HG03025 (cell line): ENCODE measurements around the gene USP26.
"Not testable (repeated sequence)": the region's sequence is repeated elsewhere in the genome, so short reads cannot be mapped to it uniquely, and the experiment has no call there.

ENCODE experiments used
- ATAC-seq: cut with Tn5 transposase; IDR thresholded peaks from one replicate; pipeline ENCODE4 v1.9.1; 2021; ENCODE audit warnings: mild to moderate bottlenecking, moderate library complexity; ENCODE audit not compliant: unreplicated experiment, low FRiP score

USP26 gene, protein sequence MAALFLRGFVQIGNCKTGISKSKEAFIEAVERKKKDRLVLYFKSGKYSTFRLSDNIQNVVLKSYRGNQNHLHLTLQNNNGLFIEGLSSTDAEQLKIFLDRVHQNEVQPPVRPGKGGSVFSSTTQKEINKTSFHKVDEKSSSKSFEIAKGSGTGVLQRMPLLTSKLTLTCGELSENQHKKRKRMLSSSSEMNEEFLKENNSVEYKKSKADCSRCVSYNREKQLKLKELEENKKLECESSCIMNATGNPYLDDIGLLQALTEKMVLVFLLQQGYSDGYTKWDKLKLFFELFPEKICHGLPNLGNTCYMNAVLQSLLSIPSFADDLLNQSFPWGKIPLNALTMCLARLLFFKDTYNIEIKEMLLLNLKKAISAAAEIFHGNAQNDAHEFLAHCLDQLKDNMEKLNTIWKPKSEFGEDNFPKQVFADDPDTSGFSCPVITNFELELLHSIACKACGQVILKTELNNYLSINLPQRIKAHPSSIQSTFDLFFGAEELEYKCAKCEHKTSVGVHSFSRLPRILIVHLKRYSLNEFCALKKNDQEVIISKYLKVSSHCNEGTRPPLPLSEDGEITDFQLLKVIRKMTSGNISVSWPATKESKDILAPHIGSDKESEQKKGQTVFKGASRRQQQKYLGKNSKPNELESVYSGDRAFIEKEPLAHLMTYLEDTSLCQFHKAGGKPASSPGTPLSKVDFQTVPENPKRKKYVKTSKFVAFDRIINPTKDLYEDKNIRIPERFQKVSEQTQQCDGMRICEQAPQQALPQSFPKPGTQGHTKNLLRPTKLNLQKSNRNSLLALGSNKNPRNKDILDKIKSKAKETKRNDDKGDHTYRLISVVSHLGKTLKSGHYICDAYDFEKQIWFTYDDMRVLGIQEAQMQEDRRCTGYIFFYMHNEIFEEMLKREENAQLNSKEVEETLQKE

DNA sequence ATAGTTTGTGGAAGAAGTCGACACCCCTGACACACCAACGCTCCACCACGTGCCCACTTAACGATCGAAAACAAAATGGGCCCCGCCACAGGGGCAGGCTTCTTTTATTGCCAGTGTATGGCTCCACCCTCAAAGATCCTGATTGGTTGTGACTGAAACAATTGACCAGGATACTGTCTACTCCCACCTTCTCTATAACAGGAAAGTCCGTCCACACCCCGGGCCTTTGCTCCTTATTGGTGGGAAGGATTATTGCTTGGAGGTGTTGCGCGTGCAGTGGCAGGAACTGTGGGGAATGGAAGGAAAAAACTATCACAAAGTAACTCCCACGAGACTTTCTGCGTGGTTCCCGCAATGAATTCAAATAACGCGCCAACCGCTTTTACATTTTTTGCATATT, at the start of gene USP26:
USP26 (minus strand) TSS at position 79 of the 400 bp plus-strand sequence. CDS start 68,889 bp downstream, outside the sequence.
- no peak for ATAC-seq

DNA sequence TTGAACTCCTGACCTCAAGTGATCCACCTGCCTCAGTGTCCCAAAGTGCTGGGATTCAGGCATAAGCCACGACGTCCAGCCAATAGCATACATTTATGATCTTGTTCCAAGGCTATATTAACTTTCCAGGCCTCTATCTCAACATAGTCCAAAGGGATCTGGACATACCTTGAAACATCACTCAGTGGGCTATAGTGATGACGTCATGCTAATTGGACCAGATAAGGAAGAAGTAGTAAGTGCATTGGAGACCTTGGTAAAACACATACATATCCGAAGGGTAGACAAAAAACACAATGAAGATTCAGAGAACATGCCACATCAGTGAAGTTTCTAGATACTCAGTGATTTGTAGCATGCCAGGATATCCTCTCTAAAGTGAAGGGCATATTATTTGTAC, 37.4 kb upstream of the USP26 start:
- ATAC-seq, result no peak

DNA sequence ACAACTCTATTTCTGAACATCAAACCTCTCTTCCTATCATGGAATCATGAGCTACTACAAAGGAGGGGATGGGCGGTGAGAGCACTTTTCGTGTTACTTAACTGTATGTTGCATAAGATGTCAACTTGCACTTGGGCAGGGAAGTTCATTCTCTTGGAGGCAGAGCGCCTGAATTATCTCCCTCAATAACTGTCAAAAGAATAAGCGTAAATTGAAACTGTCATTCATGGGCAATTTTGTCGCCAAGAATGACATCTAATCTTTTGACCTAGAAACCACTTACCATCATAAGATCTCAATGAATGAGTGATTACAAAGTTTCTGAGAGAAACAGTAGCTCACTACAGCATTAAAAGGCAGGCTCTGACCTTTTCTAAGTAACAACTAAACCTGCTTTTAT, 23.5 kb upstream of the USP26 start:
- no peak for ATAC-seq

DNA sequence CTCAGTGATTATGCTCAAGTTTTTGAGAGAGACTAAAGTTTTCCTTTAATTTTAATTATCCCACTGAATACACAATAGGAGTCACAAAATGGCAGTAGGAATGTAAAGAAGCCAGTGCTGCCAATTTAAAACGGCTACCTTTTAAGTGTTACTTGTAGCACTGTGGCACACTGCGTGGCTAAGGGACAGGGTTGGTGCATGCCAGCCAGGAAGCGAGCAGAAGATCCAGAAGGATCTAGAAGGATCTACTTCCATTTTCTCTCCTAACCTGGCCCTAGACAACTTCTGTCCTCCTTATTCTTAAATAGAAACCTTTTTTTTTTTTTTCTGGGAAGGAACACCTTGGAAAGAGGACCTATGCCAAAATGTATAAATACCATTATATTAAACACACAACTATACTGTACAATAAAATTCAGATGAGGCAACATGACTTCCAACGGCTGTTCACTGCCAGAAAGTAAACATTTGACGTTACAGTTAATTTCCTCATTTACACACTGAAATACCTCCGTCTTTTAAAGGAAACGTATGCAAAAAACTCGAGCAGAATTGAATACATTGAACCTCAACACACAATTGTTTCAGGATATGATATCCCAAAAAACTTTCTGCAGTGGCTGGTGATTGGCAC, 2.7 kb downstream of the USP26 start:
- ATAC-seq, result no peak

DNA sequence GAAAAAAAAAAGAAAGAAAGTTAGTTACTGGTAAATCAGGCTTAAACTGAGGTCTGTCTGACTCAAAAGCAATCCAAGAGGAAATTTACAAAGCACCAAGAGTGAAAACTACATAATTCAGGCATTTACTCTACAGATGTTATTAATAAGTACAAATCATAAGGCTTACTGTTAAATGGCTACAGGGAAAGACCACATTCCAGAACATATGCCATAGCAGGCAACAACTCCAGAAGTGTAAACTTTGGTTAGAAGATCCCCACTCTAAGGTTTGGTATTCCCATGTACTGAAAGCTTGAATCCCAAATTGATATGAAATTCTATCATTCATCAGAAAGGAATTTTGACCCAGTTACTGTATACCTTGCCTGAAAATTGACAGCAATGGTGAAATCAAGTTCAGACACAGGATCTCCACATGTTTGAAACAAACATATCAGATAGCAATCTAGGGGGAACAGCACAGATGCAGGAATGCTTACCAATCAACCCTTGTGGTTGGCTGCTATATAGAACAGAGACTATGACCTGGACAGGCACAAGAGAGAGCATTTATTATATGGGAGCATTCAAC, 6.6 kb downstream of the USP26 start:
- no peak for ATAC-seq

DNA sequence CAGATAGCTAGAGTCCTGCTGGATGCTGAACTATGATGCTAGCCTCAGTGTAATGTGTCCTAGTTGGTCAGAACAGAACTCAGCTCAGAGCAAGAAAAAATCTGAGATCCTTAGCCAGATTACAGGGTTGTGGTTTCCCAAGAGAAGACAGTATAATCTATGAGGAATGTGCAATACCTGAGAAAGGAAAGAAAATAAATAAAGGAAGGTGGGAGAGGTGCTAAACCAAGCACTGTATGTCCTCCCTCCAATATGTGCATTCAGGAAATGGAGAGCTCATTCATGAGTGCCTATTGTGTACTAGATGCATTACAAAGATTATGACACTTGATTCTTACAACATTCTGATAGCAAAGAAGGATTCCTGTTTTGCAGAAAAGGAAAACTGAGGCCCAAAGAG, 7.5 kb downstream of the USP26 start:
- ATAC-seq, result no peak

DNA sequence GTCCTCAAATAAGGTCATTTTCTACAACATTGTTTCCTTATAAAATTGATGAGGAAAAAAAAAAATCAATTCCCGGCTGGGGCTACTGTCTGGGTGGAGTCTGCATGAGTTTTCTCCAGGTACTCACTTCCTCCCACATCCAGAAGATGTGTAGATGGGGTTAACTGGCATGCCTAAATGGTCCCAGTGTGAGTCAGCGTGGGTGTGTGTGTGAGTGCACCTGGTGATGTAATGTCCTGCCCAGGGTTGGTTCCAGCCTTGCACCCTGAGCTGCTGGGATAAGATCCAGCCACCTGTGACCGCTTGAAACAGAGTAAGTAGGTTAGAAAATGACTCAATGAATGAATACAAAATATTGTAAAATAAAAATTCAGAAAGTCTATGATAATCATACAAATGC, 11.1 kb downstream of the USP26 start:
- ATAC-seq, result no peak

DNA sequence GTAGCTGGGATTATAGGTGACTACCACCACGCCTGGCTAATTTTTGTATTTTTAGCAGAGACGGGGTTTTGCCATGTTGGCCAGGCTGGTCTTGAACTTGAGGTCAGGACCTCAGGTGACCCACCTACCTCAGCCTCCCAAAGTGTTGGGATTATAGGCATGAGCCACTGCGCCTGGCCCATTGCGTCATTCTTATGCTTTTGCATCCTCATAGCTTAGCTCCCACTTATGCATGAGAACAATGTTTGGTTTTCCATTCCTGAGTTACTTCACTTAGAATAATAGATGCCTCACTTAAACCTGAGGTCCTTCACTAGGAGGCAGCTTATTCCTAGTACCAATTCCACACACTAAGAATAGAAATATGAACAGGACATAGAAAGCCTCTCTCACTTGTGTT, 11.9 kb downstream of the USP26 start:
- not testable (repeated sequence) for ATAC-seq

DNA sequence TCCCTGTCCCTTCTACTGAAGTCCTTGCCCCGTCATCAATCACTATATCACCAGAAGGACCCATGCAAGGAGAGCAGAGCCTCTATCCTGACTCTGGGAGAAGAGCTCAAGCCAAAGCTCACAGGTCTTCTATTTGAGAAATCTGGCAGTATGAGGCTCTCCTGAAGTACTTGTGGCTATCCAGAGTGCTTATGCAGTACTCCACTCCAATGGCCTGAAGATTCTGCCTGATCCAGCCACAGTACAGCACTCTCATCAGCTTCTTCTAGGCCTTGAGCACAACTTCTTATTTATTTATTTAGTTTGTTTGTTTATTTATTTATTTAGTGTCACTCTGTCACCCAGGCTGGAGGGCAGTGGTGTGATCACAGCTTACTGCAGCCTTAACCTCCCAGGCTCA, 13.0 kb downstream of the USP26 start:
- ATAC-seq, result no peak

DNA sequence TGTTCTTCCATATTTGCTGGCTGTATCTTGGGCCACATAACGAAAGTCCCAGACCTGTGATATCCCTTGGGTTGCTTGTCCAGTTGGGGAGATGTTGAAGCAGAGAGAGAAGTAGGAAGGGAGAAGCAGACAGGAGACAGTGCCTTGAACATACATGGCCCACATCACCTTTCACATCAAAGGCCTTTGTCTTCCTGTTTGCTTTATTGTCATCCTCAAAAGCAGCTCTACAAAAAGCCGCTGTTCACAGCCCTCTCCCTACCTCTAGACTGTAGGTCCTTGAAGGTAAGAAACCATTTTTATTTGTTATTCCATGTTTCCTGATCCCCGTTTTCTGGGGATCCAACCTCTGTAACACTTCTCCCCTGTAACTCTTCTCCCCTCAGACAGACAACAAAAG, 14.9 kb downstream of the USP26 start:
- no peak for ATAC-seq

DNA sequence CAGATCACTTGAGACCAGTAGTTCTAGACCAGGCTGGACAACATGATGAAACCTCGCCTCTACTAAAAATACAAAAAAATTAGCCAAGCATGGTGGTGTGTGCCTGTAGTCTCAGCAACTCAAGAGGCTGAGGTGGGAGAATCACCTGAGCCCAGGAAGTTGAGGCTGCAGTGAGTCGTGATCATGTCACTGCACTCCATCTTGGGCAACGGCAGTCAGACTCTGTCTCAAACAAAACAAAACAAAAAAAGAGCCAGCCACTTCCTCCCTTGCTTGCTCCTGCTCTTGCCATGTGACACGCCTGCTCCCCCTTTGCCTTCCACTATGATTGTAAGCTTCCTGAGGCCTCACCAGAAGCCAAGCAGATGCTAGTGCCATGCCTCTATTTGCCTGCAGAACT, 19.1 kb downstream of the USP26 start:
- not testable (repeated sequence) for ATAC-seq

DNA sequence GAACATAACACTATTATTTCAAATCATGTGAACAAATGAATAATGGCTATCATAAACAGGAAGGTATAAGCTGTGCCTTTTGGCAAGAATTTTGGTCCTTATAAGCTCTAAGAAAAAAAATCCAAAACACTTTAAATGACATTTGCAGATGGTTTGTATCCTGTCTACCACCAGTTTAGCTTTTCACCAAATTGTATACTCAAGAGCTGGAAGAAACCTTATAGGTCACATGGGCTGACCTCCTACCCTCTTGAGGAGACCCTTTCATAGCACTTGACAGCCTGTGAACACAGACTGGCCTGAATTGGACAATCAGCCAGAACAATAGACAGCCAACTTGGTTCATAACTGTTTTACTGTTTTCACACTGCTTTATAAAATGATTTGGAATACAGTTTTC, 24.3 kb downstream of the USP26 start:
- no peak for ATAC-seq

DNA sequence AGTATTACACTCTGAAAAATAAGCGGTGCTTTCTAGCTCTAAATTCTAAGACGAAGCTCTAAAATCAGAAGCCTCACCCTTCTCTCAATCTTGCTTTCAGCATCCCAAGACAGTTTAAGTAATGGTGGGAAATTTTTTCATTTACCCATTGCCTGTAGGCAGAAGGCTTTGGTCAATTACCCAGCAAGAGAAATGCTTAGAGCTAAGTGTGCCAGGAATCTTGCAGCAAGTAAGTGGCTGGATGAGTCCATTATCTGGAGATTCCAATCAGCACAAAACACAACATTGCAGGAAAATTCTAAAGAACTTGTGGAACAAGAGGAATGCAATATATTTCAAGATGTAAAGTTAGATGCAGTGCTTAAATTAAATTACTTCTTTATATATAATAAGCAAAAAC, 28.4 kb downstream of the USP26 start:
- ATAC-seq, result no peak

DNA sequence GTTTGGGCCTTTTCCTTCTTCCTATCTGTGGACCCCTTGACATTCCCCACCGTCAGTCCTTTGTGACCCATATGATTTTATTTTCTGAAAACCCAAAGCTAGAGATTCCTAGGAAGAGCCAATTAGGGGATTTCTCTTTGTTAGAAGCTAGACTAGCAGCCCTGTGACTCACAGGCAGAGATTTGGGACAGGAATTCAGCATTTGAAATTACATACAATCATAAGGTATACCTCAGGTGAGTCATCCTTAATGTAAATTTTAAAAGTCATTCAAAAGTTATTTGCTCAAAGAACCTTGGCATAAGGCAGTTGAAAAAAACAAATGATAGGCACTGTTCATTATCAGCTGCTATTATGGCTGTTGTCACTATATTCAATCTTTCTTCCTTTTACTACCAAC, 40.6 kb downstream of the USP26 start:
- no peak for ATAC-seq

DNA sequence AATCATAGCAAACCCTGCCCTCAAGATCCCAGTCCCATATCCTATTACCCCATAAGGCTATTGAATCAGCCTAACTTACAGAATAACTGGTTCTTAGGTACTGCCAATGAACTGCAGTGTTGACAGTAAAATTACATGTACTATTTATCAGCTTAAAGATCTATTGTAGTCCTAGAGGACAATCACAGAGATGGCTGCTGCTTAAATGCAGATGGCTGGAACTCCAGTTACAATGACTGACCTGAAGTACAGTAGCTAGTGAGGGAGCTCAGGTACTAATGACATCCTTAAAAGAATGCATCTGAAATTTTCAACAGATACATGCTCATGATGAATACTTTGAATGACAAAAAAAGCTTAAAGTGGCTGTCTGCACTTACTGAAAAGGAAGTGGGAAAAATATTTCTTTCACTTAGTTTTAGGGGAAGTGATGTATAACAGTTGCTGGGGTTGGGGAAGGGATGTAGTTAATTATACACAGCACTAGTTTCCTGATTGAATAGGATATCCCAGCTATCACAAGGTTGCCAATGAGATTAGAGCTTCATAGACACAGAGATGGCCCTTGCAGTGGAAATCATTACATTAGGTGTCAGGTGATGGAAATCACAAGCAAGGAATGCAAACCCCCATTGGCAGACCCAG, 42.0 kb downstream of the USP26 start:
- no peak for ATAC-seq

DNA sequence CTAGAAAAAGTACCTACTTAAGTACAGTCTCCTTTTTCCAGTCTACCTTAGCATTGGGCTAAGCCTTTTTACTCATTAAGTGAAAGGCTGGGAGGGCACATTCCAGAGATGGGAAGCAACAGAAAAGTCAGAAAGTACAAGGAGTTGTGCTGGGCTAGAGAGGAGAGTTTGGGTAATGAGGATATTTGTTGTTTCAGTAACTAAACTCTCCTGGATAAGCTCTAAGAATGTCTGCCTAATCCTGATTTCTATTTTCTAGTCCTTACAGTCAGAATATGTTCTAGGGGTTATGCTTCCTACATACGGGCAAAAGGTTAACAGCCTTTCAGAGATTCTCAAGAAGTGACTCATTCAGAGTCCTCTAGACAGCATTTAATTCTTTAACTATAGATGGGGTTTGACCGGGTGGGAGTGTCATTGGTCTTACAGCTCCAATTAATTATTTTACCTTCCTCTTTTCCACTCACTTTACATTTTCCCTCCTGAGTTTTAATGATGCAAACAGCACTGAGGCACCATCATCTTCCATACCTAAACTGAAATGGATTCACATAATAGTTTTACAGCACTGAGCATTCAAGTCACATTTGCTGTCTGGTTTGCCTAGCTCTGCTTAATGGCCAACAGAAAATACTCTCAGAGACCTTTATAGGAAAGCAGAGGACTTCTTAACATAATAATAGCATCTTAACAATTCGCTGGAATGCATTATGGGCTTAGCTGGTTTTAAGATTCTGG, 42.9 kb downstream of the USP26 start:
- no peak for ATAC-seq

DNA sequence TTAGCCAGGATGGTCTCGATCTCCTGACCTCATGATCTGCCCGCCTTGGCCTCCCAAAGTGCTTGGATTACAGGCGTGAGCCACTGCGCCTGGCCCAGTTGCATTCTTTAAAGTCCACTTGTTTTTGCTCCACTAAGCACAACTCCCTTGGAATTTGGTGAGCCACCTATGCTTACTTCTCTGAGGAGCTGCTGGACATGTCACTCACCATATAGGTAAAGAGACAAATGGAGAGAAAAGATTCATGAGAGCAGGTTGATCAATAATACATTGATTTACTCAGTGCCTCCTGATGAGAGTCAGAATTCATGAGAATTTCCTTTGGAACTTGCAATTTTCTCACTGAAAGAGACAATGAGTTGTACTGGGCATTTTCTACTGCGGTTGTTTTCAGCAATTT, 48.2 kb downstream of the USP26 start:
- ATAC-seq, result no peak

DNA sequence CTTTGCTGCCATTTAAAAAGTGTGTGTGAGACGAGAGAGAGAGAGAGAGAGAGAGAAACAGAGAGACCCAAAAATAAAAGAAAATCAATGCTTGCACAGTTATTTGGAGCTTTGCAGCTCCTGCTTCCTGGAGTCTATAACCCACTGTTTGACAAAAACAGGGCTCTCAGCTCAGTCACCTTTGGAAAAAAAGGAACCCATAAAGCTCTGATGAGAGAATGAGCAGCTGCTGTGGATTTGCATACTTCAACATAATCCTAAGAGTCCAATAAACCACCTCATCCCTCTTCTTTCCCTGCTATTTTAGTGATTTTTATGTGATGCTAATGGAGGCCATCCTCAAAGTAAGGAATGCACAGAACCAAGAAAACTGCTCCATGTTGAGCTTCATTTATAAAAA, 50.3 kb downstream of the USP26 start:
- ATAC-seq, result no peak

DNA sequence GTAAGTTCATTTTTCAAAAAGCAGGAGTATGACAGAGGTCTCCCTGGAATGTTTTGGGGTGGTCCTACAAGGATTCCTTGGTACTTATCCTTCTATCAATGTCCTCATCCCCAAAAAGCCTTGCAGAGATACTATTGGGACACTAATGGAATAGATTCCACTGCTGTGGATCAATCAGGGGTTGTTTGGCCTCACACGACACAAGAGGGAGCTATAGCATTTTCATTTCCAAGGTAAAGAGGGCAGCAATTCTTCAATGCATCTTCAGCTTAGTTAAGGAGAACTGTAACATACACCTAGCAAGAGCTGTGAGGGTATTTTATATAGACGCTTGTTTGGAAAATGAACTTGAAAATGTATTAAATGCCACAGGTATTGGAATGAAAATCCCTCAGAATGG, 50.9 kb downstream of the USP26 start:
- no peak for ATAC-seq
